ENCODE results near the gene EGF.

Gene EGF

DNA sequence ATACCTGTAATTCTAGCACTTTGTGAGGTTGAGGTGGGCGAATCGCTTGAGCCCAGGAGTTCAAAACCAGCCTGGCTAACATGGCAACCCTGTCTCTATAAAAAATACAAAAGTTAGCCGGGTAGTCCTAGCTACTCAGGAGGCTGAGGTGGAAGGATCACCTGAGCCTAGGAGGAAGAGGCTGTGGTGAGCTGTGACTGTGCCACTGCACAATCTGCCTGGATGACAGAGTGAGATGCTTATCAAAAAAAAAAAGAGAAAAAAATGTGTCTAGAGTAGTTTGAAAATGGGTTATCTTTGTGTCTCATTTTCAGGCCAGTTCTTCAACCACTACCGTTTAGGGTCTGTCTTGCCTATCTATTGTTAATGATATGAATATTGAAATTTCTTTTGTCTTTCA is 98.1 kb downstream of the EGF start:
- H3K27ac ChIP-seq (replicated peaks) = no peak overlapping the region
- DNase-seq (ENCODE audit: low read depth in 1 of 2, low spot score in 1 of 2) = no peak
- H3K27me3 ChIP-seq (ENCODE audit: insufficient read depth, poor library complexity, severe bottlenecking) = peaks cover 2% of the 10 kb centered on the region
- TF ChIP-seq, protein P1, sequence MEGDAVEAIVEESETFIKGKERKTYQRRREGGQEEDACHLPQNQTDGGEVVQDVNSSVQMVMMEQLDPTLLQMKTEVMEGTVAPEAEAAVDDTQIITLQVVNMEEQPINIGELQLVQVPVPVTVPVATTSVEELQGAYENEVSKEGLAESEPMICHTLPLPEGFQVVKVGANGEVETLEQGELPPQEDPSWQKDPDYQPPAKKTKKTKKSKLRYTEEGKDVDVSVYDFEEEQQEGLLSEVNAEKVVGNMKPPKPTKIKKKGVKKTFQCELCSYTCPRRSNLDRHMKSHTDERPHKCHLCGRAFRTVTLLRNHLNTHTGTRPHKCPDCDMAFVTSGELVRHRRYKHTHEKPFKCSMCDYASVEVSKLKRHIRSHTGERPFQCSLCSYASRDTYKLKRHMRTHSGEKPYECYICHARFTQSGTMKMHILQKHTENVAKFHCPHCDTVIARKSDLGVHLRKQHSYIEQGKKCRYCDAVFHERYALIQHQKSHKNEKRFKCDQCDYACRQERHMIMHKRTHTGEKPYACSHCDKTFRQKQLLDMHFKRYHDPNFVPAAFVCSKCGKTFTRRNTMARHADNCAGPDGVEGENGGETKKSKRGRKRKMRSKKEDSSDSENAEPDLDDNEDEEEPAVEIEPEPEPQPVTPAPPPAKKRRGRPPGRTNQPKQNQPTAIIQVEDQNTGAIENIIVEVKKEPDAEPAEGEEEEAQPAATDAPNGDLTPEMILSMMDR (IDR thresholded peaks at IDR 0.05; ENCODE audit: insufficient read depth, low read length) = no peak
- no peak for TF ChIP-seq POLR2AphosphoS5 (IDR thresholded peaks at IDR 0.05; ENCODE audit: low read depth)
- TF ChIP-seq SPI1 (IDR thresholded peaks at IDR 0.05; ENCODE audit: borderline replicate concordance, low read depth) = no peak
- no peak for TF ChIP-seq GABPA (IDR thresholded peaks at IDR 0.05; ENCODE audit: low read depth)
- TF ChIP-seq, protein P2, sequence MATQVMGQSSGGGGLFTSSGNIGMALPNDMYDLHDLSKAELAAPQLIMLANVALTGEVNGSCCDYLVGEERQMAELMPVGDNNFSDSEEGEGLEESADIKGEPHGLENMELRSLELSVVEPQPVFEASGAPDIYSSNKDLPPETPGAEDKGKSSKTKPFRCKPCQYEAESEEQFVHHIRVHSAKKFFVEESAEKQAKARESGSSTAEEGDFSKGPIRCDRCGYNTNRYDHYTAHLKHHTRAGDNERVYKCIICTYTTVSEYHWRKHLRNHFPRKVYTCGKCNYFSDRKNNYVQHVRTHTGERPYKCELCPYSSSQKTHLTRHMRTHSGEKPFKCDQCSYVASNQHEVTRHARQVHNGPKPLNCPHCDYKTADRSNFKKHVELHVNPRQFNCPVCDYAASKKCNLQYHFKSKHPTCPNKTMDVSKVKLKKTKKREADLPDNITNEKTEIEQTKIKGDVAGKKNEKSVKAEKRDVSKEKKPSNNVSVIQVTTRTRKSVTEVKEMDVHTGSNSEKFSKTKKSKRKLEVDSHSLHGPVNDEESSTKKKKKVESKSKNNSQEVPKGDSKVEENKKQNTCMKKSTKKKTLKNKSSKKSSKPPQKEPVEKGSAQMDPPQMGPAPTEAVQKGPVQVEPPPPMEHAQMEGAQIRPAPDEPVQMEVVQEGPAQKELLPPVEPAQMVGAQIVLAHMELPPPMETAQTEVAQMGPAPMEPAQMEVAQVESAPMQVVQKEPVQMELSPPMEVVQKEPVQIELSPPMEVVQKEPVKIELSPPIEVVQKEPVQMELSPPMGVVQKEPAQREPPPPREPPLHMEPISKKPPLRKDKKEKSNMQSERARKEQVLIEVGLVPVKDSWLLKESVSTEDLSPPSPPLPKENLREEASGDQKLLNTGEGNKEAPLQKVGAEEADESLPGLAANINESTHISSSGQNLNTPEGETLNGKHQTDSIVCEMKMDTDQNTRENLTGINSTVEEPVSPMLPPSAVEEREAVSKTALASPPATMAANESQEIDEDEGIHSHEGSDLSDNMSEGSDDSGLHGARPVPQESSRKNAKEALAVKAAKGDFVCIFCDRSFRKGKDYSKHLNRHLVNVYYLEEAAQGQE (IDR thresholded peaks at IDR 0.05; ENCODE audit: insufficient replicate concordance, low read depth) = no peak
- H3K4me3 ChIP-seq (replicated peaks; ENCODE audit: insufficient read depth, low read length) = no peak overlapping the region

DNA sequence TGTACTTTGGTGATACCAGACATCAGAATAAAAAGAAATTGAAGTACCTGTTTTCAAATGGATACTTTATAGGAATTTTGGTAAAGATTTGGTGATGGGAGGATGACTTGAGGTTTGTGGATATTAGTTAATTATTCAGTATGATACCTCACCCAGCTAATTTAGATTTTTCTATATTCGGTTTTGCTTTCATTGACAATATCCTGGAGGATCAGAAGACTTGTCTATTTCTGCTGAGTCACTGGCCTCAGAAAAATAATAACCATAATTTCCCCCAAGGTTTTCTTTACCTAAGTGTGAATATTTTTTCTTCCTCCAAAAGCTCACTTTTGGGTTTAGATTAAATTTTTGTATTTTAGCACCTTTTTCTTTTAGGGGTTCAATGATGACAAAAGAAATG is 100.2 kb downstream of the EGF start:
- Histone ChIP-seq H3K27me3 (ENCODE audit: insufficient read depth, poor library complexity, severe bottlenecking) (peaks cover 2% of the 10 kb centered on the region), H3K27ac (replicated peaks) (no peak overlapping the region), H3K4me3 (replicated peaks; ENCODE audit: insufficient read depth, low read length) (no peak overlapping the region)
- TF ChIP-seq POLR2AphosphoS5 (IDR thresholded peaks at IDR 0.05; ENCODE audit: low read depth) = no peak
- TF ChIP-seq, protein P2 (IDR thresholded peaks at IDR 0.05; ENCODE audit: insufficient replicate concordance, low read depth) = no peak
- TF ChIP-seq, protein P1 (IDR thresholded peaks at IDR 0.05; ENCODE audit: insufficient read depth, low read length) = no peak
- TF ChIP-seq GABPA (IDR thresholded peaks at IDR 0.05; ENCODE audit: low read depth) = no peak
- no peak for TF ChIP-seq SPI1 (IDR thresholded peaks at IDR 0.05; ENCODE audit: borderline replicate concordance, low read depth)
- DNase-seq (ENCODE audit: low read depth in 1 of 2, low spot score in 1 of 2) = no peak

GRCh38 chr4:110014233-110014632 is 101.5 kb downstream of the EGF start:
- Histone ChIP-seq H3K27me3 (ENCODE audit: insufficient read depth, poor library complexity, severe bottlenecking) (peaks cover 2% of the 10 kb centered on the region), H3K27ac (replicated peaks) (no peak overlapping the region), H3K4me3 (replicated peaks; ENCODE audit: insufficient read depth, low read length) (no peak overlapping the region)
- DNase-seq (ENCODE audit: low read depth in 1 of 2, low spot score in 1 of 2) = no peak
- TF ChIP-seq POLR2AphosphoS5 (IDR thresholded peaks at IDR 0.05; ENCODE audit: low read depth) = no peak
- no peak for TF ChIP-seq SPI1 (IDR thresholded peaks at IDR 0.05; ENCODE audit: borderline replicate concordance, low read depth)
- TF ChIP-seq GABPA (IDR thresholded peaks at IDR 0.05; ENCODE audit: low read depth) = no peak
- TF ChIP-seq, protein P2 (IDR thresholded peaks at IDR 0.05; ENCODE audit: insufficient replicate concordance, low read depth) = no peak
- TF ChIP-seq, protein P1 (IDR thresholded peaks at IDR 0.05; ENCODE audit: insufficient read depth, low read length) = no peak

All from HL-60 (cell line).